Measurements from ENCODE around the gene XIRP2.
"Not testable (repeated sequence)": the region's sequence is repeated elsewhere in the genome, so short reads cannot be mapped to it uniquely, and the experiment has no call there.

XIRP2 gene

GRCh38 chr2:166934817-166935216 lies 46.5 kb downstream of the XIRP2 start:
- DNase-seq, result no peak

- DNase-seq, result no peak
Observed at GRCh38 chr2:166942377-166942776, 54.1 kb downstream of the XIRP2 start.

GRCh38 chr2:166944909-166945308 lies 56.6 kb downstream of the XIRP2 start:
- no peak for DNase-seq

- DNase-seq, result no peak
Observed at GRCh38 chr2:166957686-166958085, 69.4 kb downstream of the XIRP2 start.

GRCh38 chr2:166958986-166959481 lies 70.8 kb downstream of the XIRP2 start:
- DNase-seq, result no peak

- DNase-seq, result no peak
Observed at GRCh38 chr2:166959556-166959955, 71.3 kb downstream of the XIRP2 start.

GRCh38 chr2:166960702-166961270 lies 72.5 kb downstream of the XIRP2 start:
- no peak for DNase-seq

- DNase-seq, result no peak
Observed at GRCh38 chr2:166961933-166962332, 73.7 kb downstream of the XIRP2 start.

GRCh38 chr2:166969486-166969885 lies 81.2 kb downstream of the XIRP2 start:
- DNase-seq, result no peak

- no peak for DNase-seq
Observed at GRCh38 chr2:166972002-166972401, 83.7 kb downstream of the XIRP2 start.

GRCh38 chr2:166972418-166972817 lies 84.1 kb downstream of the XIRP2 start:
- DNase-seq, result no peak

- no peak for DNase-seq
Observed at GRCh38 chr2:166984188-166984587, 95.9 kb downstream of the XIRP2 start.

- DNase-seq, result no peak
Observed at GRCh38 chr2:166984797-166985196, 96.5 kb downstream of the XIRP2 start.

GRCh38 chr2:166994588-166995336 lies 106.5 kb downstream of the XIRP2 start:
- no peak for DNase-seq

GRCh38 chr2:166996465-166996864 lies 108.2 kb downstream of the XIRP2 start:
- DNase-seq, result no peak

GRCh38 chr2:167001165-167001564 lies 112.9 kb downstream of the XIRP2 start:
- DNase-seq, result no peak

- DNase-seq, result no peak
Observed at GRCh38 chr2:167005096-167005495, 116.8 kb downstream of the XIRP2 start.

- no peak for DNase-seq
Observed at GRCh38 chr2:167013227-167013626, 124.9 kb downstream of the XIRP2 start.

- no peak for DNase-seq
Observed at GRCh38 chr2:167015806-167016205, 127.5 kb downstream of the XIRP2 start.

- DNase-seq, result no peak
Observed at GRCh38 chr2:167017021-167017420, 128.7 kb downstream of the XIRP2 start.

- DNase-seq, result no peak
Observed at GRCh38 chr2:167018590-167018989, 130.3 kb downstream of the XIRP2 start.

- DNase-seq, result no peak
Observed at GRCh38 chr2:167028503-167028902, 140.2 kb downstream of the XIRP2 start.

GRCh38 chr2:167034976-167035375 lies 146.7 kb downstream of the XIRP2 start:
- DNase-seq, result not testable (repeated sequence)

- DNase-seq, result no peak
Observed at GRCh38 chr2:167048829-167049228, 160.5 kb downstream of the XIRP2 start.

- no peak for DNase-seq
Observed at GRCh38 chr2:167049659-167050058, 161.4 kb downstream of the XIRP2 start.
